NB4 (cell line): Measurements from ENCODE around the gene LARP4B.

Source experiments
- CTCF ChIP-seq: IDR thresholded peaks from one replicate; pipeline ENCODE4 v1.5.1; 2012; ENCODE audit warnings: low read depth, low read length
- MAX ChIP-seq: IDR thresholded peaks from 2 replicates; pipeline ENCODE4 v1.6.1; 2011; ENCODE audit warnings: low read depth, low read length
- MYC ChIP-seq: IDR thresholded peaks from 2 replicates; pipeline ENCODE4 v1.6.1; 2011; ENCODE audit warnings: low read depth, low read length
- POLR2A ChIP-seq: IDR thresholded peaks from 2 replicates; pipeline ENCODE4 v1.6.1; 2011; ENCODE audit warnings: mild to moderate bottlenecking; ENCODE audit not compliant: insufficient read length; ENCODE audit errors: extremely low read depth

- TF ChIP-seq CTCF, result no peak
- no peak for TF ChIP-seq POLR2A
- no peak for TF ChIP-seq MYC
- TF ChIP-seq MAX, result no peak
Observed at GRCh38 chr10:772227-772637, 159.3 kb downstream of the LARP4B start.
